HG03342 (cell line): ENCODE results near the gene CDKN2AIPNL.
"Not testable (repeated sequence)": the region's sequence is repeated elsewhere in the genome, so short reads cannot be mapped to it uniquely, and the experiment has no call there.

ENCODE experiments used
- ATAC-seq: cut with Tn5 transposase; IDR thresholded peaks from one replicate; pipeline ENCODE4 v1.9.1; 2021; ENCODE audit warnings: mild to moderate bottlenecking, moderate library complexity; ENCODE audit not compliant: unreplicated experiment

The CDKN2AIPNL gene

DNA sequence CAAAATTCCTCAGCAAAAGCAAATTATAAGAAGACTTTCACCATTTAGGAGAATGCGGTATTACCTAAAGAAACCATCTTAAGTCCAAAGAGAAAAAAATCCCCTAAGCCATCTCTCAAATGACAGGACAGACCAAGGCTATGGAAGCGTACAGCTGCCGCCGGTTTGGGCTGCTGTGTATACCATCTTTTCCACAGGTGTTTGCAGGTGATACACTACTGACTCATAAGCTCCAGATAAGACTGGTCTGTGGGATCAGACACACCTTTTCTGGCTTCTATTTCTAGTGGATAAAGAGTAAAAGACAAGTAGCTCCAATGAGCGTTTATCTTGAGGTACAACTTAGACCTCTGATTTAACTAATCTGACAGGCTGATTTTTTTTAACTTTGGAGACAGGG, 7.7 kb downstream of the CDKN2AIPNL start:
- ATAC-seq: no peak

DNA sequence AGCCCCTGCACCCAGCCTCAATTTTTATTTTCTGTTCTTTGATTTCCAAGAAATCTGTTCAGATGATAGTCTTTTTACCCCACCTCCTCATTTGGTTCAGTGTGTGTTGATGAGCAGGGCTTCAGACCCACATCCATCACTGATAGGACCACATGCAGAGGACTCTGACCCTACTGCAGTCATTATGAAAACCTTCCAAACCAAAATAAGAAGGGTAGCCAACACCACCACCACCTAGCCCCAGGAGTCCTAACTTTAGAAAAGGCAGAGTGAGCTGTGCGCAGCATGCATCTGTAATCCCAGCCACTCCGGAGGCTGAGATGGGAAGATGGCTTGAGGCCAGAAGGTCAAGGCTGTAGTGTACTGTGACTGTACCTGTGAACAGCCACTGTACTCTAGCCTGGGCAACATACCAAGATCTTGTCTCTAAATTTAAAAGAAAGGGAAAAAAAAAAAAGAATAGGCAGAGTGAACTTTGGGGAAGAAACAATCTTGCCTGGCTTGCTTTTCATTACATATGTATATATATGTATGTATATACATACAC, 13.0 kb downstream of the CDKN2AIPNL start:
- ATAC-seq: no peak

DNA sequence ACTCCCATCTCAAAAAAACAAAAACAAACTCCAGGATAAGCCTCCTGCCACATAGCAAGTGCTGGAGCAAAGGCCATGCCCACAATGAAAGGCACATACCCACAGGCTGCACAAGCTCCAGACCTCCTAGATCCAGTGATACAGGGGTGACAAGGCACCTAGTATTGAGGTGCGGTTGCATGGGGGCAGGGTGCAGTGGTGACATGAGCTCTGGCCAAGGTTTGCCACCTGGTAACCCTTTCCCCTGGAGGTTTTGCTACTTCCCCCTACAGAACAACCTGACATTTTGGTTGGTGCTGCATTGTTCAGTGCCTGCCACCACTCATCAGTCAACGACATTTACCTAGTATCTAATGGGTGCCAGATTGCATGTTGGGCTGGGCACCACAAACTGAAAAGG, 14.5 kb downstream of the CDKN2AIPNL start:
- ATAC-seq: no peak

DNA sequence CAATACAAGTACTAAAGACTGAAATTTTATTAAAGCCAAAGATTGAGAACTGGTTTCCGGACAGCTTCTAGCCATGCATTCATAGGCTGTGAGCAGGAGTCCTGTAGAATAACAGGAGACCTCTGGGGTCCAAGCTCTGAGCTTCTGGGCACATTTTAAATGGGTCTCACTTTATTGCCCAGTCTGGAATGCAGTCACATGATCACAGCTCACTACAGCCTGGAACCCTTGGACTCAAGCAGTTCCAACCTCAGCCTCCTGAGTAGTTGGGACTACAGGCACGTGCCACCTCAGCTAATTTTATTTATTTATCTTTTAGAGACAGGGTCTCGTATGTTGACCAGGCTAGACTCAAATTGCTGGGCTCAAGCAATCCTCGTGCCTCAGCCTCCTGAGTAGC, 15.4 kb downstream of the CDKN2AIPNL start:
- ATAC-seq: no peak

DNA sequence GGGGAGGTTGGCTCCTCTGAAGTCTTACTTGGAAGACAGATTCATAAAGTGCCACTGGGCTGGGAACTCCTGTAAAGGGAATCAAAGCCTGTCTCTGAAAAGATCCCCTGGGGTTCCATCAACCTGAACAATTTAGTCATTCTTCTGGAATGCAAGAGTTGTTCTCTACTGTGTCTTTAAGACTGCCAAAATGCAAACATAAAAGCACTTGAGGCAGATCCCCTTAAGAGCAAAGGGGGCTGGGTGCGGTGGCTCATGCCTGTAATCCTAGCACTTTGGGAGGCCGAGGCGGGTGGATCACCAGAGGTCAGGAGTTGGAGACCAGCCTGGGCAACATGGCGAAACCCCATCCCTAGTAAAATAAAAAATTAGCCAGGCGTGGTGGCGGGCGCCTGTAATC, 16.7 kb downstream of the CDKN2AIPNL start:
- ATAC-seq: no peak

DNA sequence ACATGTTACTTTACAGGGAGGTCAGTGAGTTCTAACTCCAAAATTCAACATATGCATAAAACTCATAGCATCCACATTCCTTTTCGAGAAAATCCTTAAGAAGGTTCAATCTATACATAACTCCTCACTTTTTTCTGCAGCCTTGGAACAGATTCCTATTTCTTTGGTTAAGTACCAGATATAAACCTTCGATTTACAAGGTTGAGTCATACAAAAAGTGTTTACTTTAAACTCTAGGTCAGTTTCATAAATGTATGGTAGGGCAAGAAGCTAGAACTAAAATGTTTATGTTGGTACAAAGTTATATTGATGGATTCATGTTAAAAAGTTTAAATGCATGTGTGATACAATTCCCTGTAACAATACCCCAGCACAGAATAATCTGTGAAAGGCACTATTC, 19.4 kb downstream of the CDKN2AIPNL start:
- ATAC-seq: no peak

DNA sequence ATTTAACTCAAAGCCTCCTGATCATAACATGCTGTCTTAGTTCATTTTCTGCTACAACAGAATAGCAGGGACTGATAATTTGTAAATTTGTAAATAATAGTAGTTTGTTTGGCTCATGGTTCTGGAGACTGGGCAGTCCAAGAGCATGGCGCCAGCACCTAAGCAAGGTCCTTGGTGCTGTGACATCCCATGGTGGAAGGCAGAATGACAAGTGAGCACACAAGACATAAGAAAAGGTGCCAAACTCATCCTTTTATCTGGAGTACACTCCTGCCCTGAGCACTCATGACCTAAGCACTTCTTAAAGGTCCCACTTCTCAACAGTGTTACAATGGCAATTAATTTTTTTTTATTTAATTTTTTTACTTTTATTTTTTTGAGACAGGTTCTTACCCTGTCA, 24.2 kb downstream of the CDKN2AIPNL start:
- no peak for ATAC-seq

DNA sequence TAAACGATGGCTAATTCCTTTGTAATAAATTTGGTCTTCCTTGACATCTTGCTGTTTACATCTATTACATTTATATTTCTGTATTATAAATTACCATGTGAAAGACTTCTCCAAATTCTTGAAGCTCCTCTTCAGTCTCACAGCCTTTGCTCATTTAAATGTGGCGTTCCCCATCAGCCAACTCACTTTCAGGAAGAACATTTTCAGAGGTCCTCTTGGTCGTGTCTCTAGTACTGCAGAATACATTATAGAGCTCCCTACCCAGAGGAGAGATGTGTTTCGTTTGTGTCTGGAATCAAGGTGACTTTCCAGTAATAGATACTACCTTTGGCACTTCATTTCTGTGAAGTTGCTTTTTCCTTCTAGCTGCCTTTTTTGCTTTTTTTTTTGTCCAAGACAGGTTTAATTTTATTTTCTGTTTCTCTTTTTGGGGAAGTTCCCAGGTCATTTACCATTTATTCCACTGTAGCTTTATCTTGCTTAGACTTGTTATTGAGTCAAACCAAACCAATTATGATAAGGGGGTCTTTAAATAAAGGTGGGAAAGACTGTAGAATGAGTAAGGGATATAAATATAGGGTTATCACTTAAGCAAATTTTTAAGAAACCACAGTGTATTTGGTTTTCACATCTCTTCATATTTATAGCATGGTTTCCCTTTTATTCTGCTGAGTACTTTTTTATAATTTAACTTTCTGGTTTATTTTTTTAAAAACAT, 27.5 kb downstream of the CDKN2AIPNL start:
- no peak for ATAC-seq

DNA sequence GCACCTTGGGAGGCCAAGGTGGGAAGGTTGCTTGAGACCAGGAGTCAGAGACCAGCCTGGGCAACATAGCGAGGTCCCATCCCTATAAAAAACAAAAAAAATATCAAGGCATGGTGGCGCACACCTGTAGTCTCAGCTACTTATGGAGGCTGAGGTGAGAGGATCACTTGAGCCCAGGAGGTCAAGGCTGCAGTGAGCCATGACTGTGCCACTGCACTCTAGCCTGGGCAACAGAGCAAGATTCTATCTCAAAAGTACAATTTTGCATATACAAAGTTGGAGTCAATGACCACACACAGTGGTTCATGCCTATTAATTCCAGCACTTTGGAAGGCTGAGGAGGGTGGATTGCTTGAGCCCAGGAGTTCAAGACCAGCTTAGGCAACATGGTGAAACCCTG, 29.5 kb downstream of the CDKN2AIPNL start:
- not testable (repeated sequence) for ATAC-seq

DNA sequence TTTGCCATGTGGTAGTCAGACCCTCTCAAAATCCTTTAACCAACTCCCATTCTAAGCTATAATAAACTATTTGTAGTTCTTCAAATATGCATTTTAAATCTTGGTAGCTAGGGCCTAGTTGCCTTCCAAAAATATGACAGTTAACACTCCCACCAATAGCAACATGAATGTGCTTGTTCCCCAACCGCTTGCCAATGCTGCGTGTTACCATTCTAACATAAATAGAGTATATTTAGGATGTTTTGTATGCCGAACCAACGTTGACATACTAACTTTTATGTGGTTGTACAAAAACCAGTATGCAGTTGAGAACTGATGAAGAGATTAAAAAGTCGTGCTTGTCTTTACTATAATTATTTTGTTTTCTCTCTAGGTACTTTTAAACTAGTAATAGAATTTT, 31.3 kb downstream of the CDKN2AIPNL start:
- no peak for ATAC-seq

DNA sequence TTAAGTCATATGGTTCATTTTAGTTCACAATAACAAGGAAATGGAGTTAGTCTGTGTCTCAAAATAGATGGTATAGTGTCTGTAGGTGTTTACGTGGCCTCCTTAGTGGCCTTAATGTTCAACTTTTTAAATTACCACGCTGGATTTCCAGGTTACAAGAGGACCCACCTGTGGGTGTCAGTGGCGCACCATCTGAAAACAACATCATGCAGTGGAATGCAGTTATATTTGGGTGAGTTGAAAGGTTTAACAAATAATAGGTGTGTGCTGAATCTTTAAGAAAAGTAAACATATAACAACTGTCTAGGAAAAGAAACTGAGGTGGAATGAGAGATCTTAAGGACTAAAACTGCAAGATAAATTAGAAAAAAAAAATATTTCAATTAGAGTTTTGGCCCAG, 37.4 kb downstream of the CDKN2AIPNL start:
- ATAC-seq: no peak

DNA sequence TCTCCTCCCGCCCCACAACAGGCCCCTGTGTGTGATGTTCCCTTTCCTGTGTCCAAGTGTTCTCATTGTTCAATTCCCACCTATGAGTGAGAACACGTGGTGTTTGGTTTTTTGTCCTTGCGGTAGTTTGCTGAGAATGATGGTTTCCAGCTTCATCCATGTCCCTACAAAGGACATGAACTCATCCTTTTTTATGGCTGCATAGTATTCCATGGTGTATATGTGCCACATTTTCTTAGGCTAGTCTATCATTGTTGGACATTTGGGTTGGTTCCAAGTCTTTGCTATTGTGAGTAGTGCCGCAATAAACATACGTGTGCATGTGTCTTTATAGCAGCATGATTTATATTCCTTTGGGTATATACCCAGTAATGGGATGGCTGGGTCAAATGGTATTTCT, 38.0 kb downstream of the CDKN2AIPNL start:
- ATAC-seq: not testable (repeated sequence)

DNA sequence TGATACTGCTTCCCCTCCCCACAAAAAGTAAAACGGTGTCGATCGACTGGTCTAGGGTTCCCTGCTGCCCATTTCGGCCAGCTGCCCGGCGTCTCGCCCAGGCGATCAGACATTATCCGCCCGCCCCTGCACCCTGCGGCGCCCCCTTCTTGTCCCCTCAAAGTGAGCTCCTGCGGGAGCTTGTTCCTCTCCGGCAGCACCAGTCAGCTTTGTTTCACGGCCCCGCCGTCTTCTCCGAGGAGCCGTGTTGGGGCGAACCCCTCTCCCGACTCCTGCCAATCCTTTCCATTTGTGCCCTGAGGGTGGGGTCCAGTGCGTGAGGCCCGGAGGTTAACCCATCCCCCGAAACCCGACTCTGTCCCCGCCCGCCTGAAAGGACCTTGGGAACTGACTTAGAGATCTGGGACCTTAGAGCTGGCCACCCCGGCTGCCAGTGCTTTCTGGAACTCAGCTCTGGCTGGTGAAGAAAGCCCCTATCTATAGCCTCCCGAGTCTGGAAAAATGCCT, 39.8 kb downstream of the CDKN2AIPNL start:
- no peak for ATAC-seq

DNA sequence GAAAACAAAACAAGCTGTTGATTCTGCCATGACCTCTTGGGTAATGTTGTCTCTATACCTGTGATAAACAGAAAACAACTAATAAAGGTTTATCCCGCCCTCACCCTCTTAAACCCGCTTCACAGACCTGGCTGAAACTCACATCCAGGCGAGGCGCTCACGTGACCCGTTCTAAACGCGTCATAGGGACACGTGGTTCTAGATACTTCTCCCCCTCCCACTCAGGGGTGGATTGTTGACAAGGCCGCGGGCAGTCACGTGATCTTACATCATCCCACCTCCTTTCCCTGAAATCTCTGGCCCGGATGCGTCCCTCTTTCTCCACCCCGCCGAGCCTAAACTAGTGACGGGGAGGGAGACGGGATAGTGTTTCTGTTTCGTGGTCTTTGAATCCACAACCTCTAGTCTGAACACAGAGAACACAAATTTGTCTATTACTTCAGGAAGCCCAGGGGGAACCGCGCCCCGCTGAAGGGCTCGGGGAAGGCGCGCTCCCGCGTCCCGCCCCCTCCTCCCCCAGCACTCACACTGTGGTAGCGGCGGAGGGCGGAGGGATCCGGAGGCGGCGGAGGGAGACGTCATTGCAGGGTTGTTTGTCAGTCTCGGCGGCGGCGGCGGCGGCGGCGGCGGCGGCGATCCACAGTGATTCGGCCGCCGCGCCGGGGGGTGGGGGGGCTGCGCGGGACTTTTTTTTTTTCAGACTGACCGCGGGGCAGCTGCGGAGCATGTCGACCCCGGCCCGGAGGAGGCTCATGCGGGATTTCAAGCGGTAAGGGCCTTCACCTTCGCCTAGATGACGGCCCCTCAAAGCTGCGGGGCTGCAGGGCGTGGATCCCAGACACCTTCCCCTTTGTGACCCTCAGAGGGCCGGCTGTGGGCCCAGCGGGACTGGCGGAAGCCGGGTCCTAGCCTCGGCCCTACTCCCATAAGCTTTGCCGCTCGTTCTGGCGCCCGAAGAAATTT, 40.5 kb downstream of the CDKN2AIPNL start, which contains the start of gene UBE2B:
TSS of gene UBE2B (plus strand) at position 699 of the 963 bp plus-strand sequence. CDS start at position 726, 27 bp downstream.
- peak; percentile 67 for ATAC-seq

DNA sequence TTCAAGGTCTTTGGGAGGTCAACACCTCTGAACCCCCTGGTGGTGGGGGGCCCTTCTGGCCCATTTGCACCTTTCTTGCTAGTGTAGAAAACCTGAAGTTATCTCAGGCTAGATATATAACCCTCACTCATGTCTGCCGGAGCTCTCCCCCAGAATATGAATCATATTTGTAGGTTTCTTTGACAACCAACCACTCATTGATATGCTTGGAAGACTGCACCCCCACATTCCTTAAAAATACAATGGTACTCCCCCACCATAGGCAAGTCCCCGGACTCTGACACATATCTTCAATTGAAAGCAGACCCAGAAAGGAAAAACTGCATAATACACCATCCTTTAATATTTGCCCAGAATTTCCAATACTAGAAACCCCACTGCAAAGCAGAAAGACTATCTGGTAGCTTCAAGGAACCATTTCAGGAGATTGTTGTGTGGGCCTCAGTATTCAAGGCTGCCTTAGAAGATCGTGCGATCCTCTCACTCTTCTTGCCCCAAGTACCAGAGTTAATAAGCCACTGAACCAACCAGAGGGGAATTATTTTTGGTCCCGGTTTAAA, 41.3 kb downstream of the CDKN2AIPNL start:
- peak; percentile 5 for ATAC-seq

DNA sequence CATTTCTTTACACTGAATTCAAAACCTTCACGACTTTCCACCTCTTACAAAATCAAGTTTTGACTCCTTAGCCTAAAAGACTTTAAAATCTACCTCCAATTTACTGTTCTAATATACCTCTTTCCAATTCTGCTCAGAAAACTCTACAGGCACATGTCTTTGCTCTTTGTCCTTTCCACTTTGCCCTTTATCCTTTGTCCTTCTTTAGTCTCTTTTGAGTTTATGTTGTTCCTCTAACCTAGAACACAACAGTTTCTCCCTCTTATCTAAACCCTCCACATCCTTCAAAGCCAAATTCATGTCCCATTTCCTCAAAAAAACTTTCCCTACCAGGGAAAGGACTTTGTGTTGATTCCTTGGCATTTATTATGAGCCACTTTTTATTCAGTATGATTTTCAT, 46.1 kb downstream of the CDKN2AIPNL start:
- ATAC-seq: no peak

DNA sequence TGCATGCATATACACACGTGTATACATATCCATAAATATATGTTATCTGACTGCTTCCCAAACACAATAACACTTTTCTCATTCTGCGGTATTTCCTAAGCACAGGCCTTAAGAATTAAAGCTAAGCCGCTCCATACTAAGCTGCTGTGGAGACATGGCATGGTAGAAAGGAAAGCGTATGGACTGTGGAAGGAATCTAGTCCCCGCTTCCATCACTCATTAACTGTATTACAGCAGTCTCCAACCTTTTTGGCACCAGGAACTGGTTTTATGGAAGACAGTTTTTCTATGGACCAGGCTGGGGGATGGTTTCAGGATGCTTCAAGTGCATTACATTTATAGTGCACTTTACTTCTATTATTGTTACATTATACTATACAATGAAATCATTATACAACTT, 56.0 kb downstream of the CDKN2AIPNL start:
- no peak for ATAC-seq
